CD14-positive monocyte (primary cell): ENCODE results near the gene CHN2. TPM values are rescaled to one million over a fixed set of nuclear protein-coding genes. Genes with fewer than 3 reads are reported as not detected.

Experiments
- DNase-seq, 3 donors: peaks; one replicate each; pipeline ENCODE4 v3.0.0-alpha.2; 2011 to 2022
- H2AFZ ChIP-seq: 2 replicates; pipeline ENCODE4 v1.6.0; 2012; ENCODE audit warnings: mild to moderate bottlenecking, low read depth, low read length, inconsistent platforms; ENCODE audit not compliant: insufficient read depth, poor library complexity, severe bottlenecking
- H3K27ac ChIP-seq, 2 donors: 1 replicate in 1 of 2; 2 replicates in 1 of 2; pipeline ENCODE4 v1.5.1; 2012 to 2013; ENCODE audit warnings: low read length in 2 of 2, control low read depth in 1 of 2, inconsistent platforms in 1 of 2, low read depth in 1 of 2, mild to moderate bottlenecking in 1 of 2
- H3K27me3 ChIP-seq, 2 donors: one replicate each; pipeline versions ENCODE4 v1.6.0 to v1.6.1; 2011 to 2013; ENCODE audit warnings: low read length in 2 of 2; ENCODE audit not compliant: control insufficient read depth in 2 of 2, insufficient read depth in 2 of 2
- H3K36me3 ChIP-seq, 2 donors: replicated peaks in 1 of 2; 1 replicate in 1 of 2; 2 replicates in 1 of 2; pipeline versions ENCODE4 v1.5.1 to v1.6.1; 2012 to 2013; ENCODE audit warnings: low read length in 2 of 2, control low read depth in 1 of 2, inconsistent platforms in 1 of 2, mild to moderate bottlenecking in 1 of 2; ENCODE audit not compliant: insufficient read depth in 2 of 2, control insufficient read depth in 1 of 2
- H3K4me1 ChIP-seq, 2 donors: 1 replicate in 1 of 2; 2 replicates in 1 of 2; pipeline versions ENCODE4 v1.5.1 to v1.6.1; 2012 to 2013; ENCODE audit warnings: low read length in 2 of 2, control low read depth in 1 of 2, inconsistent platforms in 1 of 2, mild to moderate bottlenecking in 1 of 2, moderate library complexity in 1 of 2; ENCODE audit not compliant: insufficient read depth in 2 of 2, control insufficient read depth in 1 of 2
- H3K4me2 ChIP-seq: replicated peaks from 2 replicates; pipeline ENCODE3; 2012; ENCODE audit warnings: low read length, moderate library complexity, mild to moderate bottlenecking; ENCODE audit not compliant: poor library complexity, severe bottlenecking; ENCODE audit errors: extremely low read depth
- H3K4me3 ChIP-seq, 3 experiments: fragments of 200-600 bp in 1 of 3; sonication (generic) in 1 of 3; replicated peaks in 1 of 3; 1 replicate in 2 of 3; 2 replicates in 1 of 3; pipeline ENCODE4 v1.5.1; 2011 to 2013; ENCODE audit warnings: low read length in 3 of 3, mild to moderate bottlenecking in 3 of 3, control low read depth in 2 of 3, low read depth in 2 of 3, inconsistent platforms in 1 of 3, moderate library complexity in 1 of 3
- H3K79me2 ChIP-seq: 2 replicates; pipeline ENCODE4 v1.6.0; 2012; ENCODE audit warnings: mild to moderate bottlenecking, control low read depth, inconsistent platforms, low read length, moderate library complexity; ENCODE audit not compliant: insufficient read depth
- H3K9ac ChIP-seq: 2 replicates; pipeline ENCODE4 v1.6.0; 2017; ENCODE audit warnings: low read length, mild to moderate bottlenecking; ENCODE audit not compliant: insufficient read depth, poor library complexity, severe bottlenecking
- H3K9me3 ChIP-seq, 2 donors: replicated peaks in 1 of 2; 1 replicate in 1 of 2; 2 replicates in 1 of 2; pipeline versions ENCODE4 v1.5.1 to v1.6.1; 2012 to 2013; ENCODE audit warnings: low read length in 2 of 2, control low read depth in 1 of 2; ENCODE audit not compliant: control insufficient read depth in 1 of 2, insufficient read depth in 1 of 2
- H4K20me1 ChIP-seq: 2 replicates; pipeline ENCODE4 v1.6.0; 2012; ENCODE audit warnings: mild to moderate bottlenecking, low read length, control low read depth, moderate library complexity; ENCODE audit not compliant: insufficient read depth
- H3K27ac Mint-ChIP-seq, 7 donors: one replicate each; pipeline ENCODE4 v1.8.0; 2020; ENCODE audit warnings: mild to moderate bottlenecking in 7 of 7, mixed read lengths in 7 of 7, moderate library complexity in 6 of 7, inconsistent platforms in 2 of 7
- H3K27me3 Mint-ChIP-seq, 3 donors: one replicate each; pipeline ENCODE4 v1.8.0; 2021 to 2022; ENCODE audit warnings: low read depth in 3 of 3, mild to moderate bottlenecking in 3 of 3, mixed read lengths in 3 of 3, moderate library complexity in 3 of 3, inconsistent platforms in 1 of 3
- H3K36me3 Mint-ChIP-seq, 2 donors: one replicate each; pipeline ENCODE4 v1.8.0; 2020; ENCODE audit warnings: mixed read lengths in 2 of 2, inconsistent platforms in 1 of 2, mild to moderate bottlenecking in 1 of 2
- H3K4me1 Mint-ChIP-seq: one replicate; pipeline ENCODE4 v1.8.0; 2020; ENCODE audit warnings: mild to moderate bottlenecking, mixed read lengths
- H3K4me3 Mint-ChIP-seq, 2 donors: one replicate each; pipeline ENCODE4 v1.8.0; 2020; ENCODE audit warnings: mild to moderate bottlenecking in 2 of 2, mixed read lengths in 2 of 2, moderate library complexity in 1 of 2
- H3K9me3 Mint-ChIP-seq, 7 donors: one replicate each; pipeline ENCODE4 v1.8.0; 2020 to 2022; ENCODE audit warnings: mixed read lengths in 7 of 7, mild to moderate bottlenecking in 6 of 7, moderate library complexity in 6 of 7, inconsistent platforms in 2 of 7
- WGBS: methylation state at CpG from one replicate; pipeline ENCODE4 v1.1.5; 2013; ENCODE audit warnings: missing lambda C conversion rate; ENCODE audit not compliant: insufficient coverage; 5-methylcytosine and 5-hydroxymethylcytosine counted together
- intact Hi-C, 2 donors: fragments of 100-400 bp; cut with micrococcal nuclease; formaldehyde crosslinking; loops; one replicate each; pipeline versions ENCODE4 v1.15.0 to v1.15.1; 2023
- polyA plus RNA-seq, 3 donors: library from polyadenylated mRNA; depleted of rRNA in 1 of 3; unstranded in 2 of 3; stranded (reverse) in 1 of 3; fragments of 300-500 nt in 2 of 3; fragments of >200 nt in 1 of 3; fragmentation: Illumina TruSeq in 2 of 3; gene quantifications; 1 replicate in 2 of 3; 2 replicates in 1 of 3; pipeline ENCODE4 v1.2.3, GENCODE V29; 2012 to 2021
- TF ChIP-seq, protein P1 (sequence below): fragments of 200-600 bp; IDR thresholded peaks from one replicate; pipeline ENCODE4 v1.8.0; 2022; ENCODE audit warnings: antibody characterized with exemption, mild to moderate bottlenecking

The CHN2 gene
- polyA plus RNA-seq, 3 donors: 26.6 to 66.5 (median 44.8) TPM

DNA sequence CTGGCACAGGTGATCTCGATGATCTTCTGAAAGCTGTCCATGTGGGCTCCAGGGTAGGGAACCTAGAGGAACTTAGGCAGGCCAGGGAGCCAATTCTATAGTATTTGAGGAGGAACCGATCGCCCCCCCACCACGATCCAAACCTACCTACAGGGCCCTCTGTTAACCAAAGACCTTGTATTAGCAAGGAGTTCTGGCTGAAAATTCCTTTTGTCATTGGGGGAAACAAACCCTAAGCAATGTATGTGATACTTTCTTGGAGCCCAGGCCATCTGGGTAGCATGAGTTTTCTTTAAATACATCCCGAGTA is 62.1 kb downstream of the CHN2 start:
- no peak overlapping the region for H3K4me2 ChIP-seq
- no peak overlapping the region for H3K4me3 ChIP-seq

DNA sequence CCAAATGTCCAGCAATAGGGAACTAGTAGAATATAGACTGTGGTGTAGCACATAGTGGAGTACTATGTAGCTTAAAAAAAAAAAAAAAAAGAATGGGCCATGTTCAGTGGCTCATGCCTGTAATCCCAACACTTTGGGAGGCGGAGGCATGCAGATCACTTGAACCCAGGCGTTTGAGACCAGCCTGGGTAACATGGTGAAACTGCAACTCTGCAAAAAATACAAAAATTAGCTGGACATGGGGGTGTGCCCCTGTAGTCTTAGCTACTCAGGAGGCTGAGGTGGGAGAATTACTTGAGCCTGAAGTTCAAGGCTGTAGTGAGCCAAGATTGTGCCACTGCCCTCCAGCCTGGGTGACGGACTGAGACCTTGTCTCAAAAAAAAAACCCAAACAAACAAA is 64.4 kb downstream of the CHN2 start:
- no peaks in the 10 kb centered on the region for H3K79me2 ChIP-seq
- H3K4me1 ChIP-seq: no peaks in the 10 kb centered on the region
- no peak overlapping the region for H3K4me2 ChIP-seq
- Mint-ChIP-seq H3K36me3 (peaks cover 19 to 44% of the 10 kb centered on the region in 2 donors), H3K4me3 (no peak overlapping the region), H3K9me3 (peaks cover 0 to 8% (median 3%) of the 10 kb centered on the region in 7 donors), H3K27ac (no peak overlapping the region), H3K4me1 (no peaks in the 10 kb centered on the region), H3K27me3 (peaks cover 0 to 2% (median 0%) of the 10 kb centered on the region in 3 donors)
- WGBS: 100% methylated on average over 2 of the region's 3 CpGs
- TF ChIP-seq, protein P1, sequence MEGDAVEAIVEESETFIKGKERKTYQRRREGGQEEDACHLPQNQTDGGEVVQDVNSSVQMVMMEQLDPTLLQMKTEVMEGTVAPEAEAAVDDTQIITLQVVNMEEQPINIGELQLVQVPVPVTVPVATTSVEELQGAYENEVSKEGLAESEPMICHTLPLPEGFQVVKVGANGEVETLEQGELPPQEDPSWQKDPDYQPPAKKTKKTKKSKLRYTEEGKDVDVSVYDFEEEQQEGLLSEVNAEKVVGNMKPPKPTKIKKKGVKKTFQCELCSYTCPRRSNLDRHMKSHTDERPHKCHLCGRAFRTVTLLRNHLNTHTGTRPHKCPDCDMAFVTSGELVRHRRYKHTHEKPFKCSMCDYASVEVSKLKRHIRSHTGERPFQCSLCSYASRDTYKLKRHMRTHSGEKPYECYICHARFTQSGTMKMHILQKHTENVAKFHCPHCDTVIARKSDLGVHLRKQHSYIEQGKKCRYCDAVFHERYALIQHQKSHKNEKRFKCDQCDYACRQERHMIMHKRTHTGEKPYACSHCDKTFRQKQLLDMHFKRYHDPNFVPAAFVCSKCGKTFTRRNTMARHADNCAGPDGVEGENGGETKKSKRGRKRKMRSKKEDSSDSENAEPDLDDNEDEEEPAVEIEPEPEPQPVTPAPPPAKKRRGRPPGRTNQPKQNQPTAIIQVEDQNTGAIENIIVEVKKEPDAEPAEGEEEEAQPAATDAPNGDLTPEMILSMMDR: no peak
- no peaks in the 10 kb centered on the region for H3K27me3 ChIP-seq
- H3K9ac ChIP-seq: no peak overlapping the region
- no peak for DNase-seq
- no peaks in the 10 kb centered on the region for H3K9me3 ChIP-seq
- H2AFZ ChIP-seq: no peak overlapping the region
- peaks cover 73% of the 10 kb centered on the region for H4K20me1 ChIP-seq
- H3K36me3 ChIP-seq: no peaks in the 10 kb centered on the region
- H3K4me3 ChIP-seq: no peak overlapping the region
- H3K27ac ChIP-seq: no peak overlapping the region
- intact Hi-C loops: no loop called here

More for the DNA sequence above, 62.1 kb downstream of the CHN2 start:
- H3K9ac ChIP-seq: no peak overlapping the region
- peaks cover 0 to 6% of the 10 kb centered on the region in 2 donors for H3K36me3 ChIP-seq
- H3K79me2 ChIP-seq: no peaks in the 10 kb centered on the region
- no peak overlapping the region for H3K27ac ChIP-seq
- intact Hi-C loops: no loop called here
- Mint-ChIP-seq H3K27ac (no peak overlapping the region), H3K4me1 (no peaks in the 10 kb centered on the region), H3K36me3 (peaks cover 14 to 44% of the 10 kb centered on the region in 2 donors), H3K4me3 (no peak overlapping the region), H3K9me3 (peaks cover 0 to 2% (median 0%) of the 10 kb centered on the region in 7 donors), H3K27me3 (peaks cover 0 to 2% (median 0%) of the 10 kb centered on the region in 3 donors)
- DNase-seq: no peak
- TF ChIP-seq, protein P1: no peak
- WGBS: 92% methylated on average over 2 of the region's 5 CpGs
- H4K20me1 ChIP-seq: peaks cover 68% of the 10 kb centered on the region
- H3K27me3 ChIP-seq: no peaks in the 10 kb centered on the region
- no peaks in the 10 kb centered on the region for H3K4me1 ChIP-seq
- H3K9me3 ChIP-seq: no peaks in the 10 kb centered on the region
- H2AFZ ChIP-seq: no peak overlapping the region
